ENCODE data around the gene TMEM150A. TPM values are rescaled to one million over a fixed set of nuclear protein-coding genes. Genes with fewer than 3 reads are reported as not detected.
A peak's percentile ranks its signal among the peaks of the same experiment; 100 is the strongest.

The TMEM150A gene
- total and polyA plus RNA-seq, 5 donors from 2014 or later = 4.9 to 11.3 (median 8.4) TPM

- Histone ChIP-seq H3K27ac (ENCODE audit: insufficient read depth, low read length, poor library complexity, severe bottlenecking) (peak within 1 kb of the TSS; percentile 76), H3K9me3 (ENCODE audit: control insufficient read depth in 2 of 2, low read length in 2 of 2) (no peaks in the 10 kb centered on the region), H3K4me1 (ENCODE audit: control insufficient read depth, insufficient read depth, low read length, poor library complexity, severe bottlenecking) (peaks cover 34% of the 10 kb centered on the region), H3K36me3 (ENCODE audit: control insufficient read depth, insufficient read depth, low read length) (peaks cover 13% of the 10 kb centered on the region), H3K27me3 (ENCODE audit: control insufficient read depth, insufficient read depth, low read length) (no peaks in the 10 kb centered on the region), H3K4me3 (ENCODE audit: low read depth, low read length) (peak within 1 kb of the TSS; percentile 81)
- Mint-ChIP-seq H3K4me3 (peak within 1 kb of the TSS; percentile 87 to 97 (median 92)), H3K27me3 (no peaks in the 10 kb centered on the region), H3K9me3 (peaks cover 0 to 1% (median 0%) of the 10 kb centered on the region in 7 donors), H3K27ac (peak within 1 kb of the TSS; percentile 94 to 96 (median 95)), H3K36me3 (peaks cover 16% of the 10 kb centered on the region), H3K4me1 (peaks cover 6 to 74% (median 44%) of the 10 kb centered on the region in 4 donors)
- DNase-seq = peak; percentile 34 to 50 (median 47)
- ATAC-seq (ENCODE audit: low read depth in 2 of 2) = peak; percentile 45 to 58
These were observed 18.1 kb downstream of the TMEM150A start, which contains the start of gene VAMP5 for GRCh38 chr2:85584354-85584856. Gene VAMP5 (plus strand): TSS chr2:85584431. CDS start chr2:85584491, 60 bp downstream.

GRCh38 chr2:85583667-85584353, 18.7 kb downstream of the TMEM150A start:
- Mint-ChIP-seq H3K9me3 (peaks cover 0 to 1% (median 0%) of the 10 kb centered on the region in 7 donors), H3K27ac (peak overlapping the region; percentile 94 to 96 (median 94)), H3K4me1 (peaks cover 6 to 79% (median 46%) of the 10 kb centered on the region in 4 donors), H3K36me3 (peaks cover 18% of the 10 kb centered on the region), H3K4me3 (peak overlapping the region; percentile 83 to 94 (median 88)), H3K27me3 (no peaks in the 10 kb centered on the region)
- Histone ChIP-seq H3K4me3 (ENCODE audit: low read depth, low read length) (peak overlapping the region; percentile 81), H3K27me3 (ENCODE audit: control insufficient read depth, insufficient read depth, low read length) (no peaks in the 10 kb centered on the region), H3K4me1 (ENCODE audit: control insufficient read depth, insufficient read depth, low read length, poor library complexity, severe bottlenecking) (peaks cover 39% of the 10 kb centered on the region), H3K36me3 (ENCODE audit: control insufficient read depth, insufficient read depth, low read length) (peaks cover 13% of the 10 kb centered on the region), H3K9me3 (ENCODE audit: control insufficient read depth in 2 of 2, low read length in 2 of 2) (no peaks in the 10 kb centered on the region), H3K27ac (ENCODE audit: insufficient read depth, low read length, poor library complexity, severe bottlenecking) (peak overlapping the region; percentile 76)
- DNase-seq (peak in 2 of 3 donors; percentile 33 to 62), ATAC-seq (ENCODE audit: low read depth in 2 of 2) (peak; percentile 70 to 71)

- Histone ChIP-seq H3K4me1 (ENCODE audit: control insufficient read depth, insufficient read depth, low read length, poor library complexity, severe bottlenecking) (peaks cover 48% of the 10 kb centered on the region), H3K27ac (ENCODE audit: insufficient read depth, low read length, poor library complexity, severe bottlenecking) (peak overlapping the region; percentile 16), H3K4me3 (ENCODE audit: low read depth, low read length) (no peak overlapping the region), H3K27me3 (ENCODE audit: control insufficient read depth, insufficient read depth, low read length) (no peaks in the 10 kb centered on the region), H3K9me3 (ENCODE audit: control insufficient read depth in 2 of 2, low read length in 2 of 2) (no peaks in the 10 kb centered on the region), H3K36me3 (ENCODE audit: control insufficient read depth, insufficient read depth, low read length) (peaks cover 13% of the 10 kb centered on the region)
- H3K27me3 Mint-ChIP-seq = no peaks in the 10 kb centered on the region
- H3K4me1 Mint-ChIP-seq = peaks cover 6 to 79% (median 47%) of the 10 kb centered on the region in 4 donors
- H3K9me3 Mint-ChIP-seq = peaks cover 0 to 1% (median 0%) of the 10 kb centered on the region in 7 donors
- ATAC-seq (ENCODE audit: low read depth in 2 of 2) (no peak), DNase-seq (no peak)
- H3K4me3 Mint-ChIP-seq = peak overlapping the region in 3 of 4 donors; percentile 30 to 79 (median 38)
- peak overlapping the region in 1 of 3 donors; percentile 63 for H3K27ac Mint-ChIP-seq
- H3K36me3 Mint-ChIP-seq = peaks cover 20% of the 10 kb centered on the region
These were observed 20.0 kb downstream of the TMEM150A start for GRCh38 chr2:85582492-85582891.

- Mint-ChIP-seq H3K36me3 (peaks cover 20% of the 10 kb centered on the region), H3K4me1 (peaks cover 6 to 69% (median 42%) of the 10 kb centered on the region in 4 donors), H3K27ac (peak overlapping the region in 2 of 3 donors; percentile 72 to 78), H3K4me3 (peak overlapping the region; percentile 44 to 95 (median 48)), H3K27me3 (no peaks in the 10 kb centered on the region), H3K9me3 (peaks cover 0 to under 1% (median 0%) of the 10 kb centered on the region in 7 donors)
- DNase-seq = no peak
- peaks cover 13% of the 10 kb centered on the region for H3K36me3 ChIP-seq (ENCODE audit: control insufficient read depth, insufficient read depth, low read length)
- no peak overlapping the region for H3K27ac ChIP-seq (ENCODE audit: insufficient read depth, low read length, poor library complexity, severe bottlenecking)
- H3K9me3 ChIP-seq (ENCODE audit: control insufficient read depth in 2 of 2, low read length in 2 of 2) = no peaks in the 10 kb centered on the region
- H3K4me3 ChIP-seq (ENCODE audit: low read depth, low read length) = no peak overlapping the region
- H3K4me1 ChIP-seq (ENCODE audit: control insufficient read depth, insufficient read depth, low read length, poor library complexity, severe bottlenecking) = peaks cover 43% of the 10 kb centered on the region
- no peaks in the 10 kb centered on the region for H3K27me3 ChIP-seq (ENCODE audit: control insufficient read depth, insufficient read depth, low read length)
- ATAC-seq (ENCODE audit: low read depth in 2 of 2) = no peak
These were observed 22.3 kb downstream of the TMEM150A start for GRCh38 chr2:85580206-85580605.

- no peak for ATAC-seq (ENCODE audit: low read depth in 2 of 2)
- peaks cover 6 to 62% (median 36%) of the 10 kb centered on the region in 4 donors for H3K4me1 Mint-ChIP-seq
These were observed 23.1 kb downstream of the TMEM150A start for GRCh38 chr2:85579266-85579935.

GRCh38 chr2:85578243-85579180, 24.0 kb downstream of the TMEM150A start:
- Histone ChIP-seq H3K27me3 (ENCODE audit: control insufficient read depth, insufficient read depth, low read length) (no peaks in the 10 kb centered on the region), H3K4me1 (ENCODE audit: control insufficient read depth, insufficient read depth, low read length, poor library complexity, severe bottlenecking) (peaks cover 30% of the 10 kb centered on the region), H3K4me3 (ENCODE audit: low read depth, low read length) (peak overlapping the region; percentile 86), H3K36me3 (ENCODE audit: control insufficient read depth, insufficient read depth, low read length) (peaks cover 13% of the 10 kb centered on the region), H3K9me3 (ENCODE audit: control insufficient read depth in 2 of 2, low read length in 2 of 2) (no peaks in the 10 kb centered on the region), H3K27ac (ENCODE audit: insufficient read depth, low read length, poor library complexity, severe bottlenecking) (peak overlapping the region; percentile 70)
- peak; percentile 42 to 61 for ATAC-seq (ENCODE audit: low read depth in 2 of 2)
- H3K4me3 Mint-ChIP-seq = peak overlapping the region; percentile 95 to 98 (median 96)
- peaks cover 18% of the 10 kb centered on the region for H3K36me3 Mint-ChIP-seq
- H3K27me3 Mint-ChIP-seq = no peaks in the 10 kb centered on the region
- no peaks in the 10 kb centered on the region for H3K9me3 Mint-ChIP-seq
- H3K27ac Mint-ChIP-seq = peak overlapping the region; percentile 90 to 99 (median 92)
- peak in 1 of 3 donors; percentile 61 for DNase-seq
- H3K4me1 Mint-ChIP-seq = peaks cover 2 to 55% (median 34%) of the 10 kb centered on the region in 4 donors

More at GRCh38 chr2:85579266-85579935, 23.1 kb downstream of the TMEM150A start:
- Mint-ChIP-seq H3K9me3 (no peaks in the 10 kb centered on the region), H3K36me3 (peaks cover 20% of the 10 kb centered on the region), H3K4me3 (peak overlapping the region; percentile 95 to 98 (median 96)), H3K27ac (peak overlapping the region; percentile 90 to 99 (median 92)), H3K27me3 (no peaks in the 10 kb centered on the region)
- Histone ChIP-seq H3K4me3 (ENCODE audit: low read depth, low read length) (peak overlapping the region; percentile 86), H3K4me1 (ENCODE audit: control insufficient read depth, insufficient read depth, low read length, poor library complexity, severe bottlenecking) (peaks cover 35% of the 10 kb centered on the region), H3K9me3 (ENCODE audit: control insufficient read depth in 2 of 2, low read length in 2 of 2) (no peaks in the 10 kb centered on the region), H3K27me3 (ENCODE audit: control insufficient read depth, insufficient read depth, low read length) (no peaks in the 10 kb centered on the region), H3K27ac (ENCODE audit: insufficient read depth, low read length, poor library complexity, severe bottlenecking) (peak overlapping the region; percentile 70), H3K36me3 (ENCODE audit: control insufficient read depth, insufficient read depth, low read length) (peaks cover 13% of the 10 kb centered on the region)
- no peak for DNase-seq

Measured in CD4-positive, CD25-positive, alpha-beta regulatory T cell (primary cell).